Suprapubic skin (tissue), 4 donors: ENCODE data around the gene TMEM63A. TPM values are rescaled to one million over a fixed set of nuclear protein-coding genes. Genes with fewer than 3 reads are reported as not detected.

ENCODE experiments used
- DNase-seq, 2 donors: peaks; one replicate each; pipeline ENCODE4 v3.0.0-alpha.2; 2019; ENCODE audit warnings: low spot score in 2 of 2
- H3K27ac ChIP-seq: fragments of 200-600 bp; sonication (generic); one replicate; pipeline ENCODE4 v1.5.1; 2019
- H3K27me3 ChIP-seq: fragments of 200-600 bp; sonication (generic); one replicate; pipeline ENCODE4 v1.5.1; 2019
- H3K36me3 ChIP-seq: fragments of 200-600 bp; sonication (generic); one replicate; pipeline ENCODE4 v1.5.1; 2019
- H3K4me1 ChIP-seq: fragments of 200-600 bp; sonication (generic); one replicate; pipeline ENCODE4 v1.5.1; 2019
- H3K4me3 ChIP-seq: fragments of 200-600 bp; sonication (generic); one replicate; pipeline ENCODE4 v1.5.1; 2019; ENCODE audit warnings: mild to moderate bottlenecking
- H3K9me3 ChIP-seq: fragments of 200-600 bp; sonication (generic); one replicate; pipeline ENCODE4 v1.5.1; 2019
- EP300 ChIP-seq: sonication (generic); formaldehyde crosslinking; IDR thresholded peaks from one replicate; pipeline ENCODE4 v1.6.1; 2017; ENCODE audit warnings: antibody characterized with exemption
- POLR2A ChIP-seq, 2 donors: fragments of 450-650 bp; IDR thresholded peaks; one replicate each; pipeline ENCODE4 v1.6.1; 2017; ENCODE audit warnings: antibody characterized with exemption in 2 of 2, mild to moderate bottlenecking in 2 of 2, moderate library complexity in 2 of 2
- POLR2AphosphoS5 ChIP-seq, 3 donors: sonication (generic); formaldehyde crosslinking; IDR thresholded peaks; one replicate each; pipeline ENCODE4 v1.6.1; 2017; ENCODE audit warnings: antibody characterized with exemption in 3 of 3
- WGBS: methylation state at CpG from one replicate; pipeline ENCODE4 v1.1.5; 2018; 5-methylcytosine and 5-hydroxymethylcytosine counted together
- total RNA-seq, 4 donors: library from RNA; depleted of rRNA; stranded (reverse); fragments of >200 nt; gene quantifications; one replicate each; pipeline ENCODE4 v1.1.0, GENCODE V29; 2016
- TF ChIP-seq, protein P1 (sequence below), 2 donors: fragments of 200-600 bp in 1 of 2; fragments of 450-650 bp in 1 of 2; sonication (generic) in 1 of 2; IDR thresholded peaks; one replicate each; pipeline ENCODE4 v1.5.1; 2016 to 2019; ENCODE audit warnings: antibody characterized with exemption in 2 of 2, mild to moderate bottlenecking in 1 of 2, moderate library complexity in 1 of 2

TMEM63A gene
- total RNA-seq, 4 donors from 2014 or later, result 32.6 to 162 (median 48.9) TPM

DNA sequence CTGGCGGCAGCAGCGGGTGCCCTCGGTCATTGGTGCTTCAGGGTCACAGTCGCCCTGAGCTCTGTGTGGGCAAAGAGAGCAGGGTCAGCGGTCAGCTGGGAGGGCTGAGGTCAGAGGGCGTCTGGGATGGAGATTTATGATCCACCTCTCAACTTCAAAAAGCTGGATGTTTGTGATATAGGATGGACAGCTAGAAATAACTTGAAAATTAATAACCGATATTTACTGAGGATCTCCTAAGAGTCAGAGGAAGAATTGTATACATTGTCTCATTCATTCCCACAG is 4.8 kb upstream of the TMEM63A start:
- Histone ChIP-seq H3K27ac (no peak overlapping the region), H3K27me3 (no peaks in the 10 kb centered on the region), H3K4me3 (no peak overlapping the region), H3K9me3 (no peaks in the 10 kb centered on the region), H3K4me1 (peaks cover 8% of the 10 kb centered on the region), H3K36me3 (no peaks in the 10 kb centered on the region)
- 91% methylated on average over 6 of the region's 7 CpGs for WGBS
- TF ChIP-seq POLR2AphosphoS5 (IDR thresholded peaks at IDR 0.05), result no peak
- TF ChIP-seq EP300, result no peak
- TF ChIP-seq, protein P1, sequence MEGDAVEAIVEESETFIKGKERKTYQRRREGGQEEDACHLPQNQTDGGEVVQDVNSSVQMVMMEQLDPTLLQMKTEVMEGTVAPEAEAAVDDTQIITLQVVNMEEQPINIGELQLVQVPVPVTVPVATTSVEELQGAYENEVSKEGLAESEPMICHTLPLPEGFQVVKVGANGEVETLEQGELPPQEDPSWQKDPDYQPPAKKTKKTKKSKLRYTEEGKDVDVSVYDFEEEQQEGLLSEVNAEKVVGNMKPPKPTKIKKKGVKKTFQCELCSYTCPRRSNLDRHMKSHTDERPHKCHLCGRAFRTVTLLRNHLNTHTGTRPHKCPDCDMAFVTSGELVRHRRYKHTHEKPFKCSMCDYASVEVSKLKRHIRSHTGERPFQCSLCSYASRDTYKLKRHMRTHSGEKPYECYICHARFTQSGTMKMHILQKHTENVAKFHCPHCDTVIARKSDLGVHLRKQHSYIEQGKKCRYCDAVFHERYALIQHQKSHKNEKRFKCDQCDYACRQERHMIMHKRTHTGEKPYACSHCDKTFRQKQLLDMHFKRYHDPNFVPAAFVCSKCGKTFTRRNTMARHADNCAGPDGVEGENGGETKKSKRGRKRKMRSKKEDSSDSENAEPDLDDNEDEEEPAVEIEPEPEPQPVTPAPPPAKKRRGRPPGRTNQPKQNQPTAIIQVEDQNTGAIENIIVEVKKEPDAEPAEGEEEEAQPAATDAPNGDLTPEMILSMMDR (IDR thresholded peaks at IDR 0.05), result no peak
- TF ChIP-seq POLR2A (IDR thresholded peaks at IDR 0.05), result no peak
- DNase-seq, result no peak

DNA sequence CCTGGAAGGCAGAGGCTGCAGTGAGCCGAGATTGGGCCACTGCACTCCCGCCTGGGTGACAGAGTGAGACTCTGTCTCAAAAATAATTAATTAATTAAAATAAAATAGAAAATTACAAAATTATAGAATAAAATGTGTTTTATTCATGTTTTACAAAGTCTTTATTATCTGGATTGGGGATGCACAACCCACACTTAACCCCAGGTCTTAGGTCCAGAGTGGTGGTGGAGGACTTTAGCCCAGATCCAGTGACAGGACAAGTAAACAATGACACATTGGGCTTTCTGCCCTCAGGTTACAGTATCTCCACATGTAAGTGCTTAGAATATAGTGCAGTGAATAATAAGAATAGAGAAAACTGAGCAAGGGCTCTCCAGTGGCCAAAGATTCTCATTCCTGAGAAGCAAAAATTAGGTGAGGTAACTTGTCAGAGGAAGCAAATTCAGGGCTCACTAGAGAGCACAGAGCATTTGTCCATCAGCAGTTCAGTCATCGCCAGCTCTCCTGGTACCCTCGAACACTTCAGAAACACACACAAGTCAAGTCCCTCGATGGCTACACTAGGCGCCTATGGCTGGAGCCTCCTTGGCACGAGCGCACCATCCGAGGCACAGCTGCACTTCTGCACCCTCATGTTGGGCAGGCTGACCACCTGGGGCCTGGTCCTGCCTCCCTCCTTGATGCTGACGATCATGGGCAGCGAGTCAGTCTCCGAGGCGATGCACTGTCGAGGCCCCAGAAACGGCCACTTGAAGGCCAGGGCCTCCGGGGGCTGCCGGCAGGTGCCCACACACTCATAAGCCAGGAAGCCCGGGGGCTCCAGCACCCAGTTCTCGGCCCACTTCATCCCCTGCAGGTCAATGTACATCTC is 4.2 kb upstream of the TMEM63A start:
- Histone ChIP-seq H3K9me3 (no peaks in the 10 kb centered on the region), H3K27ac (no peak overlapping the region), H3K27me3 (no peaks in the 10 kb centered on the region), H3K36me3 (no peaks in the 10 kb centered on the region), H3K4me3 (no peak overlapping the region), H3K4me1 (peaks cover 11% of the 10 kb centered on the region)
- 90% methylated on average over 10 of the region's 19 CpGs for WGBS
- DNase-seq, result no peak
- TF ChIP-seq, protein P1 (IDR thresholded peaks at IDR 0.05), result no peak
- TF ChIP-seq EP300 (no peak), POLR2A (IDR thresholded peaks at IDR 0.05) (no peak), POLR2AphosphoS5 (IDR thresholded peaks at IDR 0.05) (no peak)

DNA sequence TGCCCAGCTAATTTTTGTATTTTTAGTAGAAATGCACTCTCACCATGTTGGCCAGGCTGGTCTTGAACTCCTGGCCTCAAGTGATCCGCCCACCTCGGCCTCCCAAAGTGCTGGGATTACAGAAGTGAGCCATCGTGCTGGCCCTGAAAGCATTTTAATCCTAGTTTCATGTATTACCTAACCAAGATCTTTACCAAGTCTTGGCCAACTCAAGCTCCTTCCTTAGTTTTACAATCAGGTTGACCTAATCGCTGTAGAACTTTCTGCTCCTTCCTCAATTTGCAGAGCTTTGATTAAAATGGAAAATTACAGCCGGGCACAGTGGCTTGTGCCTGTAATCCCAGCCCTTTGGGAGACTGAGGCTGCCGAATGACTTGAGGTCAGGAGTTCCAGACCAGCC is 3.2 kb upstream of the TMEM63A start:
- no peaks in the 10 kb centered on the region for H3K36me3 ChIP-seq
- WGBS, result 86% methylated on average over 6 of the region's 6 CpGs
- H3K9me3 ChIP-seq, result no peaks in the 10 kb centered on the region
- no peaks in the 10 kb centered on the region for H3K27me3 ChIP-seq
- peaks cover 22% of the 10 kb centered on the region for H3K4me1 ChIP-seq
- no peak overlapping the region for H3K27ac ChIP-seq
- DNase-seq, result no peak
- H3K4me3 ChIP-seq, result no peak overlapping the region
- TF ChIP-seq POLR2A (IDR thresholded peaks at IDR 0.05) (no peak), POLR2AphosphoS5 (IDR thresholded peaks at IDR 0.05) (no peak), EP300 (no peak)
- TF ChIP-seq, protein P1 (IDR thresholded peaks at IDR 0.05), result no peak

DNA sequence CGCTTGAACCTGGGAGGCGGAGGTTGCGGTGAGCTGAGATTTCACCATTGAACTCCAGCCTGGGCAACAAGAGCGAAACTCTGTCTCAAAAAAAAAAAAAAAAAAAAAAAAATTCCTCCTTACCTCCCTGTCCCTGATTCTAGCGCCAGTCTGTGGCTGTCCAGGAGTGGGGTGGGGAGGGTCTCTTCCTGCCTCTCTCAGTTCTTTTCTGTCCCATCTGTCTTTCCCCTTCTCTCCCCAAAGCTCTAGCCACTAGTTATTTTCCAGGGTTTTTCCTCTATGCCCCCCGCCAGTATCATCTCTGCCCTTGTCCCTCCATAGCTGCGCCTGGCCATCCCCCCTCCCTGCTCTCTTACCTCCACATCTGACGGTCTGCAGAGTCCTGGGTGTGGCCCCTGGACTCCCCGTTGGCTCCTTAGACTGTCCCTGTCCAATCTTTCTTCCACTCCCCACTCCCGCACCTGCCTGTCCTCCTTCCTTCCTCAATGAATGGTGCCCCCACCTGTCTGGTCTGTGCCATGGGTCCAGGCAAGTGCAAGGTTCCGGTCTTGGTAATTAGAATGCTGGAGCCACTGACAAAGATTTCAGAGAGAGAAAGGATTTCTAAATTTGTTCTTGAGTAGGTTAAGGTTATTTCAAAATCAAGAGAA is 1.6 kb upstream of the TMEM63A start:
- peaks cover 38% of the 10 kb centered on the region for H3K4me1 ChIP-seq

More for the DNA sequence above, 1.6 kb upstream of the TMEM63A start:
- Histone ChIP-seq H3K27me3 (no peaks in the 10 kb centered on the region), H3K36me3 (no peaks in the 10 kb centered on the region), H3K4me3 (peak overlapping the region; percentile 89), H3K9me3 (no peaks in the 10 kb centered on the region), H3K27ac (no peak overlapping the region)
- TF ChIP-seq POLR2AphosphoS5 (IDR thresholded peaks at IDR 0.05), result no peak
- no peak for TF ChIP-seq EP300
- TF ChIP-seq, protein P1 (IDR thresholded peaks at IDR 0.05), result no peak
- TF ChIP-seq POLR2A (IDR thresholded peaks at IDR 0.05), result no peak
- no peak for DNase-seq
- 79% methylated on average over 11 of the region's 11 CpGs for WGBS
